ENCODE data around the gene TMEM37.

TMEM37 gene

DNA sequence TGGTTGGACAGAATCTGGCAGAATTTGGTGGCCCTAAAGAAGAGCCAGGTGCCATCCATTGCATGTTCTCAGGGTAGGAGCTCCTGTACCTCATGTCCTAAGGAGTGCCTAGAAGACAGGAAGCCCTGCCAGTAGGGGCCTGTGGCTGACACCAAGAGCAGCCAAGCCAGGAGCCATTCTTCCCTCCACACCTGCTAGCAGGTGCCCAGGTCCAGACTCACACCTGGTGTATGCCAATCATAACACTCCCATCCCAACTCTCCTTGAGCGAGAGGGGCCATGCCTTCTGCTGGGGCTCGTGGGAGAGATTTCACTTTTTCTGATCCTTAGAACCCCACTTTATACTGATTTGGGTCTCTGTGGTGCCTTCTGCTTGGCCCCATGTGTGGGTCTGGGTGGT, 26.5 kb upstream of the TMEM37 start:
- TF ChIP-seq MYC (IDR thresholded peaks at IDR 0.05; ENCODE audit: low read depth, low read length) (no peak), POLR2A (IDR thresholded peaks at IDR 0.05; ENCODE audit: extremely low read depth, insufficient read length) (no peak)
- TF ChIP-seq, protein P1, sequence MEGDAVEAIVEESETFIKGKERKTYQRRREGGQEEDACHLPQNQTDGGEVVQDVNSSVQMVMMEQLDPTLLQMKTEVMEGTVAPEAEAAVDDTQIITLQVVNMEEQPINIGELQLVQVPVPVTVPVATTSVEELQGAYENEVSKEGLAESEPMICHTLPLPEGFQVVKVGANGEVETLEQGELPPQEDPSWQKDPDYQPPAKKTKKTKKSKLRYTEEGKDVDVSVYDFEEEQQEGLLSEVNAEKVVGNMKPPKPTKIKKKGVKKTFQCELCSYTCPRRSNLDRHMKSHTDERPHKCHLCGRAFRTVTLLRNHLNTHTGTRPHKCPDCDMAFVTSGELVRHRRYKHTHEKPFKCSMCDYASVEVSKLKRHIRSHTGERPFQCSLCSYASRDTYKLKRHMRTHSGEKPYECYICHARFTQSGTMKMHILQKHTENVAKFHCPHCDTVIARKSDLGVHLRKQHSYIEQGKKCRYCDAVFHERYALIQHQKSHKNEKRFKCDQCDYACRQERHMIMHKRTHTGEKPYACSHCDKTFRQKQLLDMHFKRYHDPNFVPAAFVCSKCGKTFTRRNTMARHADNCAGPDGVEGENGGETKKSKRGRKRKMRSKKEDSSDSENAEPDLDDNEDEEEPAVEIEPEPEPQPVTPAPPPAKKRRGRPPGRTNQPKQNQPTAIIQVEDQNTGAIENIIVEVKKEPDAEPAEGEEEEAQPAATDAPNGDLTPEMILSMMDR (IDR thresholded peaks at IDR 0.05; ENCODE audit: low read depth, low read length), result no peak
- TF ChIP-seq, protein P2, sequence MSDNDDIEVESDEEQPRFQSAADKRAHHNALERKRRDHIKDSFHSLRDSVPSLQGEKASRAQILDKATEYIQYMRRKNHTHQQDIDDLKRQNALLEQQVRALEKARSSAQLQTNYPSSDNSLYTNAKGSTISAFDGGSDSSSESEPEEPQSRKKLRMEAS (IDR thresholded peaks at IDR 0.05; ENCODE audit: low read depth, low read length), result no peak
- H3K4me3 ChIP-seq (ENCODE audit: low read depth, low read length), result no peak overlapping the region
- DNase-seq (ENCODE audit: low read depth), result no peak

DNA sequence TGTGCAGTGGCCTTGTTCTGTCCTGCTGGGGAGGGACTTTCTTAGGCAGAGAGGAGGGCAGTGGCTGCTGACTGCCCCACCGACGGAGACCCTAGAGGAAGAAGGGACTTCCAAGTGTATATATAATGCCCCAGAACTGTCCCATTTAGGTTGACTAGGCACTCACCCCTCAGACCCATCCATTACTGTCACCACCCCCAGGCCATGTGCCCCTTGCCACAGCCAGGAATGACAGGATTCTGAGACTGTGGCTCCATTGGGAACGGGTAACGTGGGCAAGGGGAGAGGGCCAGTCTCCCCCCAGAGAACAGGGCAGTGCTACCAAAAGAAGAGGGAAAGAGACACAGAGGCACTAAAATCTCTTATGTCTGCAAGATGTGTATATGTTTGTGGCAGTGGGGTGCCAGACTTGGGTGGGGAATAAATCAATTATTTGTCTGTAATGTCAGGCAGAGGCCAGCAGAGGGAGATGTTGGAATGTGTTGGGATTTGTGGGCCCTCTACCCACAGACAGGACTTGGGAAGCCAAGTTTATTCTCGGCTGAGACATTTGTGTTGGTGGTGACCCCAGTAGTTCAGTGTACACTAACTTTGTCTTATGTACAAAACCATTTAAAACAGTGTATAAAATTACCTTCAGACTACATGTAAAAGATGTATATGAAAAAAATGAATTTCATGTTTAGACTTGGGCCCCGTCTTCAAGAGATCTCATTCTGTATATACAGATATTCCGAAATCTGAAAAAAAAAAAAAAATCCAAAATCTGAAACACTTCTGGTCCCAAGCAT, 24.0 kb upstream of the TMEM37 start:
- TF ChIP-seq POLR2A (IDR thresholded peaks at IDR 0.05; ENCODE audit: extremely low read depth, insufficient read length) (no peak), MYC (IDR thresholded peaks at IDR 0.05; ENCODE audit: low read depth, low read length) (no peak)
- TF ChIP-seq, protein P2 (IDR thresholded peaks at IDR 0.05; ENCODE audit: low read depth, low read length), result no peak
- TF ChIP-seq, protein P1 (IDR thresholded peaks at IDR 0.05; ENCODE audit: low read depth, low read length), result peak; percentile 72
- no peak overlapping the region for H3K4me3 ChIP-seq (ENCODE audit: low read depth, low read length)
- peak; percentile 78 for DNase-seq (ENCODE audit: low read depth)

DNA sequence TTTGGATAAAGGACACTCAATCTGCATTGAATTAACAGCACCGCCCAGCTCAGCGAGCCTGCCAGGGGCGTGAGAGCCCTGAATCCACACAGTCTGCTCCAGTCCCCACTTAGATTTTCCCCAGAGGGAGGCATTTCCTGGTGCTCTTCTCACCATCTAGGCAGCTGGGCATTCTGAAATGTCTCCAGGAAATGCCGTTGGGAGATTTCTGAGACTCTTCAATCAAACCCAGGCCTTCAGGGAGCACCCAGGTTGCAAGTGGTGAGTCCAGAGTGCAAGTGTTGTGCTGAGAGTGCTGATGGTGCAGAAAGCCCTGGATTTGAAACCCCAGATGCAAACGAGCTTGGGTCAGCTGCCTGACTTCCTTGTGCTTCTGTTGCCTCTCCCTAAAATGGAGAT, 23.4 kb upstream of the TMEM37 start:
- H3K4me3 ChIP-seq (ENCODE audit: low read depth, low read length), result no peak overlapping the region
- no peak for DNase-seq (ENCODE audit: low read depth)
- TF ChIP-seq, protein P1 (IDR thresholded peaks at IDR 0.05; ENCODE audit: low read depth, low read length), result no peak
- TF ChIP-seq POLR2A (IDR thresholded peaks at IDR 0.05; ENCODE audit: extremely low read depth, insufficient read length), result no peak

DNA sequence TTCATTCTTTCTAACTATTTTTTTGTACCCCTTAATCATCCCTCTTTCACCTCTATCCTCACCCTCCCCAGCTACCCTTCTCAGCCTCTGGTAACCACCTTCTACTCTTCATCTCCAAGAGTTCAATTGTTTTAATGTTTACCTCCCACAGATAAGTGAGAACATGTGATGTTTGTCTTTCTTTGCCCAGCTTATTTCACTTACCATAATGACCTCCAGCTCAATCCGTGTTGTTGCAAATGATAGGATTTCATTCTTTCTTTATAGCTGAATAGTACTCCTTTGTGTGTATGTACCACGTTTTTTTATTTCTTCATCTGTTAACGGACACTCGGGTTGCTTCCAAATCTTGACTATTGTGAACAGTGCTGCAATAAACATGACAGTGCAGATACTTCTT, 22.1 kb upstream of the TMEM37 start:
- TF ChIP-seq, protein P2 (IDR thresholded peaks at IDR 0.05; ENCODE audit: low read depth, low read length), result no peak
- TF ChIP-seq MYC (IDR thresholded peaks at IDR 0.05; ENCODE audit: low read depth, low read length), result no peak
- no peak for TF ChIP-seq POLR2A (IDR thresholded peaks at IDR 0.05; ENCODE audit: extremely low read depth, insufficient read length)
- TF ChIP-seq, protein P1 (IDR thresholded peaks at IDR 0.05; ENCODE audit: low read depth, low read length), result no peak
- no peak overlapping the region for H3K4me3 ChIP-seq (ENCODE audit: low read depth, low read length)
- DNase-seq (ENCODE audit: low read depth), result no peak

DNA sequence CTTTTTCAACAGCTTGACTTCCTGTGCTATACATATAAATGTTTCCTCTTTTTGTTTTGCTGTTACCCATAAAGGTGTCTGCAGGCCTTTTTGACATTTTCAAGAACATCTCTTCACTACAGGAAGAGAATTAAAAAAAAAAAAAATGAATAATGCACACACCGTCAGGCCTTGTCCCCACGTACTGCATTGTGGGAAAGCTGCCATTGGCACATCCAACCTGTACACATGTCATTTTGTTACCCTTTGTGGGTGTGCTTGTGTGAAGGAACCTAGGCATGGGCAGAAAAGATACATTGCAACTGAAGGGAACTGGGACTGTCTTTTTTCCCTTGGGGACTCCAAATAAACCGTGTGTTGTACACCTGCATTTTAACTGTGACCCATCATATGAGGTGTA, 16.8 kb upstream of the TMEM37 start:
- TF ChIP-seq, protein P1 (IDR thresholded peaks at IDR 0.05; ENCODE audit: low read depth, low read length), result no peak
- TF ChIP-seq, protein P2 (IDR thresholded peaks at IDR 0.05; ENCODE audit: low read depth, low read length), result no peak
- no peak for TF ChIP-seq MYC (IDR thresholded peaks at IDR 0.05; ENCODE audit: low read depth, low read length)
- no peak for DNase-seq (ENCODE audit: low read depth)
- no peak overlapping the region for H3K4me3 ChIP-seq (ENCODE audit: low read depth, low read length)

Measured in NB4 (cell line).